Mucosa of stomach (tissue), 1 donor: ENCODE measurements around the gene ITGA3.

ENCODE experiments used
- H3K27me3 ChIP-seq: one replicate; pipeline ENCODE4 v1.7.0; 2013; ENCODE audit warnings: mild to moderate bottlenecking, low read length; ENCODE audit not compliant: control insufficient read depth, insufficient read depth
- H3K36me3 ChIP-seq: one replicate; pipeline ENCODE4 v1.7.0; 2013; ENCODE audit warnings: low read length; ENCODE audit not compliant: control insufficient read depth, insufficient read depth
- H3K4me1 ChIP-seq: one replicate; pipeline ENCODE4 v1.7.0; 2013; ENCODE audit warnings: mild to moderate bottlenecking, low read length; ENCODE audit not compliant: control insufficient read depth, insufficient read depth
- H3K4me3 ChIP-seq: one replicate; pipeline ENCODE4 v1.7.0; 2013; ENCODE audit warnings: low read length
- H3K9ac ChIP-seq: one replicate; pipeline ENCODE4 v1.7.0; 2013; ENCODE audit warnings: mild to moderate bottlenecking, low read length, moderate library complexity
- H3K9me3 ChIP-seq: one replicate; pipeline ENCODE4 v1.7.0; 2013; ENCODE audit warnings: mild to moderate bottlenecking, low read length, moderate library complexity; ENCODE audit not compliant: control insufficient read depth
- donor health status: Pancreatic carcinoma.

ITGA3 gene

DNA sequence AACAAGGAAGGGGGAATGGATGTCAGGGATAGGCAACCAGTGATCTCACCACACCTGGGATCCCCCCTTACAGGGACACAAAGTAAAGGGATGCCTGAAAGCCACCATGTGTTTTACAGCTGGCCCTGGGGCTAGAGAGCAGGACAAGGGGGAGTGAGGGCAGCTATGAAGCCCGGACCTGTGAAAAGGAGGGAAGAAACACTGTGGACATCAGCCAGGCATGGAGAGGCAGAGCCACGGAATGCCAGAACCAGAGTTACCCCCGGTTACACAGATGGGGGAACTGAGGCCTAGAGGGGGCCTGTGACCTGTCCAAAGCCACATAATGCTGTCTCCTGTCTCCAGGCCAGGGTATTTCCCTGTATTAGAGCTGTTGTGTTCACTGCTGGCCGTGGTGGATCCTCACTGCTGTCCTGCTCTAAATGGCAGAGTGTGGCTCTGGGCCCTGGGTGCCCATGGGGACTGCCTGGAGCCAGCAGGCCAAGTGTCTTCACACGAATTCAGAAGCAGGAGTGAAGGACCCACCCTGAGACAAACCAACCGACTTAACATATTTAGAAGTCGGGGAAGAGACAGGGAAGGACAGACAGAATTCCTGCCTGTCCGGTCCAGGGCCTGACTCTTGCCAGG is 29.7 kb upstream of the ITGA3 start:
- no peak overlapping the region for H3K9ac ChIP-seq
- no peaks in the 10 kb centered on the region for H3K27me3 ChIP-seq
- H3K4me1 ChIP-seq, result peaks cover 13% of the 10 kb centered on the region
- no peak overlapping the region for H3K4me3 ChIP-seq
- H3K9me3 ChIP-seq, result no peaks in the 10 kb centered on the region
- H3K36me3 ChIP-seq, result no peaks in the 10 kb centered on the region

DNA sequence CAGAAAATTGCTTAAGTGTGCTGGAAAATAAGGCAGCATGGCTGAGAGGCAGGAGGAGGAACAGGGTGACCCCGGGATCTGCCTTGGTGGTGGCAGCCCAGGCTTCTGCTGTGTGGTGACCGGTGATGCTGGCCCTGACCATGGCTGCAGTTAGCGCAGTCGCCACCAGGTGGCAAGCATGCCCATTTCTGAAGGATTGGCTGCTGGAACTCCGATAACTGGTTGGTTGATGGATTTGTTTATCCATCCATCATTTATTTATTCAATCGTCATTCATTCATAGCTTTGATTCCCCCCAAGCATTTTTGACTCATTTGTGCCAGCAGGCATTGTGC is 29.1 kb upstream of the ITGA3 start:
- H3K9ac ChIP-seq, result no peak overlapping the region
- peaks cover 13% of the 10 kb centered on the region for H3K4me1 ChIP-seq
- H3K27me3 ChIP-seq, result no peaks in the 10 kb centered on the region
- H3K36me3 ChIP-seq, result no peaks in the 10 kb centered on the region
- H3K9me3 ChIP-seq, result no peaks in the 10 kb centered on the region
- no peak overlapping the region for H3K4me3 ChIP-seq

DNA sequence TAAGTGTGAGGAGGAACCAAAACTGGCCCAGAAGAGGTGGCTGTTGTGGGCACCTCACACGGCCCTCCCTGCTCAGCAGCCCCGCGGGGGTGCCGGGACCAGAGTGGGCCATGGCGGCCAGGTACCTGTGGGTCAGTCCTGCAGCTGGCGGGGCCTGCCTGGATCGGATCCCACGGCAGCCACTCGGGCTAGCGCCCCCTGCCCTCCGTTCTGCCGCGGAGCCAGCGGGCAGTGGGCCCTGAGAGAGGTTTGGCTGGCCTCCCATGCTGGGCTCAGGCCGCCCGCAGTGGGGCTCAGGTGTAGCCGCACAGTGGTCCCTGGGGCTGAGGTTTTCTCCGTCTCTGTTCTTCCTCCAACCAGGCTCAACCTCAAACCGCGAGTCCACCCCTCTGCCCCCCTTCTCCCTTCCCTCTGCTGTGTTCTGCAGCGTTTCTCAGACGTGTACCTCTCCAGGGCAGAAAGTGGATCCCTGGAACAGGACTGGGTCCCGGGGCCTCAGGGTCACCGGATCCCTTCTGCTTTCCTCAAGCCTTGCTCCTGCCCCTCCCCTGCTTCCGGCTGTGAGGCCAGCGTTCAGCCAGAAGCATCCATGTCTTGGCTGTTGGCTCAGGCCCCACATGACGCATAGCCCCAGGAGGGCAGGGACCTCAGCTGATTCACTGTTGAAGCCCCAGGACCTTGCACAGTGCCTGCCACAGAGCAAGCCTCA is 28.6 kb upstream of the ITGA3 start:
- peaks cover 13% of the 10 kb centered on the region for H3K4me1 ChIP-seq
- no peaks in the 10 kb centered on the region for H3K36me3 ChIP-seq
- H3K4me3 ChIP-seq, result no peak overlapping the region
- H3K9me3 ChIP-seq, result no peaks in the 10 kb centered on the region
- H3K27me3 ChIP-seq, result no peaks in the 10 kb centered on the region
- no peak overlapping the region for H3K9ac ChIP-seq

DNA sequence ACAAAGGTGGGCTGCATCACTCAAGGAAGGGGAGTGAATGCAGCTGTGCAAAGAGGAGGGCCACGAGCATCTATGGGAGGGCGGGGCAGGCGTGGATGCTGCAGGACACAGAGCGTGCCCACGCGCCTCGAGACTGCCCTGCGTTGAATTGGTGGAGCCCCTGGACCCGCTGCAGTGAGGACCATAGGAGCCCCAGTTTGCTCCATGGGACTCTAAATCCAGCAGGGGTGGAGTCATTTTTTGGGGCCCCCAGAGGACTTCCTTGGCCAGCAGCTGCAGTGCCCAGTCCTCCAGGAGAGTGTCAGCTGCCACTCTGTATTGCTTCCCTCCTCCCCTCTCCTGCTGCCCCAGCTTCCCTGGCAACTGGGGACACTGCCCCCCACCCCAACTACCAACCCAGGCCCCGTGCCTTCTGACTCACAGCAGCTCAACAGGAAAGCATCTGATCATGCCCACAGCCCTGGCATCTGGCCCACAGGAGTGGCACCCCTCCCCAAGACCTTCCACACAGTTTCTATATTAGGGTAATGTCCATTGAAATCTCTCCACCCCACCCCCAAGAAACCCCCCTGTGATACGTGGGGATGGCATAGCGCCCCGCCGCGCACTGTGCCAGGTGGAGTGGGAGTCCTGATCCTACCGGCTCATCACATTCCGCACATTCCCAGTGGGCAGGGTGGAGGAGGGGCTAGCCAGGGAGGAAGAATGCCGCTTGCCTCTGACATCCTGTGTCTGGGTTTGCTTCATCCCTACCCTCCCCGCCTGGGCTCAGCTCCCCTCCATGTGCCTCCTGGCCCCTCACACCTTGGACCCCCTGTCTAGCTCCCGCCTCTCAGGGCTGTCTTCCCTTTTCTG is 27.8 kb upstream of the ITGA3 start:
- no peak overlapping the region for H3K4me3 ChIP-seq
- H3K36me3 ChIP-seq, result no peaks in the 10 kb centered on the region
- no peak overlapping the region for H3K9ac ChIP-seq
- no peaks in the 10 kb centered on the region for H3K27me3 ChIP-seq
- H3K4me1 ChIP-seq, result peaks cover 13% of the 10 kb centered on the region
- H3K9me3 ChIP-seq, result no peaks in the 10 kb centered on the region

DNA sequence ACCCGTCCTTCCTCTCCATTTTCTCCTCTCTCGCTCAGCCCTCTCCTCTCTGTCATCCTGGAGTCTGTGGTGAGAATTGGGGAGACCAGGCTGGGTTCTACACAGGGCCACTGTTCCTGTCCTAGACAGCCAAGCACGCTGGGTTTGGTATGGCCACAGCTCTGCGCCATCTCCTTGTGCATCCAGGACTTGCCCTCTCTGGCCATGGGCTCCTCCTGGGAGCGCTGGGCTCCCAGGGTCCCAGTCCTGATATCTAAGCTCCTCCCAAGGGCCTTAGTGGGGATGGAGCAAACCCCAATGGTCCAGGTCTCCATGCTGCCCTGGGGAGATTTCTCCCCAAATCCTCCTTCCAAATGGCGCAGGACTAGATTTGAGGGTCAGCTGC is 27.2 kb upstream of the ITGA3 start:
- no peak overlapping the region for H3K4me3 ChIP-seq
- H3K27me3 ChIP-seq, result no peaks in the 10 kb centered on the region
- H3K9me3 ChIP-seq, result no peaks in the 10 kb centered on the region
- H3K4me1 ChIP-seq, result peaks cover 13% of the 10 kb centered on the region
- no peaks in the 10 kb centered on the region for H3K36me3 ChIP-seq
- no peak overlapping the region for H3K9ac ChIP-seq

DNA sequence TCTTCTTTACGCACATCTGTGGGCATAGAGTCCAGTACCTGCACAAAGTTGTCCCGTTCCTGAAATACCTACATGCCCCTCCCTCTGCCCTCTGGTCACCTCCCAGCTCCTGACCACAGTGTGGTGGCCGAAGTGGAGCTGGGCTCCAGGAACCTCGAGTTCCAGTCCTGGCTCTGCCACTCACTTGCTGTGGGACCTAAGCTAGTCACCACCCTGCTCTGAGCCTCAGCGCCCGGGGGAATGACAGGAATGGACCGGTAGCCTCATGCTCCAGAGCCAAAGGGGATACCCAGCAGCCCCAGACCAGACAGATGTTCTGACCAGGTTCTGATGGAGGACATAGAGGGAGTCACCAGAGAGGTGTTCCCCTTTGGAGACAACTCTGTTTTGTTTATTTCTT is 26.7 kb upstream of the ITGA3 start:
- H3K36me3 ChIP-seq, result no peaks in the 10 kb centered on the region
- H3K4me3 ChIP-seq, result no peak overlapping the region
- H3K27me3 ChIP-seq, result no peaks in the 10 kb centered on the region
- no peaks in the 10 kb centered on the region for H3K9me3 ChIP-seq
- no peak overlapping the region for H3K9ac ChIP-seq
- H3K4me1 ChIP-seq, result peaks cover 13% of the 10 kb centered on the region

DNA sequence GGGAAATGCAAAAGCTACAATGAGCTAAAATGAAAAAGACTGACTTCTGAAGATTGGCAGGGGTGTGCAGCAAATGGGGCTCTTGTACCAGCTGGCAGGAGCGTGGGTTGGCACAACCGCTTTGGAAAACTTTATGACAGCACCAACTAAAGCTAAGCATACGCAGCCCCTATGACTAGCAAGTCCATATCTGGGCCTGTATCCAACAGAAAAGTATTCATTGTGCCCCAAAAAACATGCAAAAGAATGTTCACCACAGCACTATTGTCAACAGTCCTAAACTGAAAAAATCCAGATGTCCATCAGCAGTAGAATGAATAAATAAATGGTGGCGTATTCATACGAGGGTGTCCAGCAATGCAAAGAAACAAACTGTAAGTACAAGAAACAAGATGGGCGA is 22.6 kb upstream of the ITGA3 start:
- H3K4me1 ChIP-seq, result peaks cover 15% of the 10 kb centered on the region
- H3K9ac ChIP-seq, result peak overlapping the region; percentile 20
- no peaks in the 10 kb centered on the region for H3K9me3 ChIP-seq
- H3K36me3 ChIP-seq, result no peaks in the 10 kb centered on the region
- no peaks in the 10 kb centered on the region for H3K27me3 ChIP-seq
- no peak overlapping the region for H3K4me3 ChIP-seq

DNA sequence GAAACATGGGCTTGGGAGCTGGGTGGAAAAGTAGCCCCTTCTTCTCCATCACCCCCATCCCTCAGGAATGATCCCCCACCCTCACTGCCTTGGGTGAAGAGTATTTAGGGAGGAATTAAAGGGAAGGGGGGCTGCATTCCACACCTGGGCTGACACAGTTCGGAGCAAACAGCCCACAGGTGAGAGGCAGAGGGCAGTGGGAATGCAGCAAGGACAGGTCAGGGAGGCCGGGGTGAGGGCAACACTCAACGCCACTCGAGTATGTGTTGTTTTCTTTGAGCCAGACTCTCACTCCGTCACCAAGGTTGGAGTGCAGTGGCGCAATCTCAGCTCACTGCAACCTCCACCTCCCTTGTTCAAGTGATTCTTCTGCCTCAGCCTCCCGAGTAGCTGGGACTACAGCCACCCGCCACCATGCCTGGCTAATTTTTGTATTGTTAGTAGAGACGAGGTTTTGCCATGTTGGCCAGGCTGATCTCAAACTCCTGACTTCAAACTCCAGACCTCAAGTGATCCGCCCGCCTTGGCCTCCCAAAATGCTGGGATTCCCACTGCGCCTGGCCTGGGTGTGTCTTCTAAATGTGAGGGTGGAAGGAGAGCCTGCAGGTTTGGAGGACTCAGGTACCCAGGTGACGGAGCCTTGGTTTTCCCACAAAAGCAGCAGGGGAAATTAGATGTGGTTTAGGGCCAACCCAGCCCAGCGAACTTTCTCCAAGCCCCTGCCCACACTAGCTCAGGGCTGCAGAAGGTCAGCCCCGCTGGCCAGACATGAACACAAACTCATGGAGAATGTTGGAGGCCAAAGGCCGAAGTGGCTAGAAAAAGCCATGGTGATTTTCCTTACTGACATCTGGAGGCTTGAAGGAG is 21.2 kb upstream of the ITGA3 start:
- H3K36me3 ChIP-seq, result no peaks in the 10 kb centered on the region
- H3K4me1 ChIP-seq, result peaks cover 15% of the 10 kb centered on the region
- H3K27me3 ChIP-seq, result no peaks in the 10 kb centered on the region
- no peak overlapping the region for H3K9ac ChIP-seq
- H3K4me3 ChIP-seq, result no peak overlapping the region
- no peaks in the 10 kb centered on the region for H3K9me3 ChIP-seq

DNA sequence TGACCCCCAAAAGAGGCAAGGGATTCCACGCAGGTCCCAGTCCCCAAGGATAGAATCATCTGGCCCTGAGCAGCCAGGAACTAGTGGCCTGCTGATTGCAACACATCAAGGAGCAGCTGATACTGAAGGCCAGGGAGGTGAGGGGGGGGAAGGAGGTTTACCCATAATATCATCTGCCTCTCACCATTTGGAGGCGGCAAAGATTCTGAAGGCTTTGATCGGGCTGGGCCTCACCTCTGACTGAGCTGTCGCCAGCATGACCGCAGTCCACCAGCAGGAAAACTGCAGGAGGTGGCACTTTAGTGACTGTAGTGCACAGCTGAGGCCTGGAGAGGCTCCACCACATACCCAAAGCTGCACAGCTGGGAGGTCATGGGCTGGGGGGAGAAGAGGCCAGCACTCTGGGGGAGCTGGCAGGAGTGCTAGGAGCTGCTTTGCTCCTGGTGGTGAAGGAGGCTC is 20.5 kb upstream of the ITGA3 start:
- H3K4me3 ChIP-seq, result no peak overlapping the region
- peaks cover 15% of the 10 kb centered on the region for H3K4me1 ChIP-seq
- H3K36me3 ChIP-seq, result no peaks in the 10 kb centered on the region
- H3K9ac ChIP-seq, result no peak overlapping the region
- H3K9me3 ChIP-seq, result no peaks in the 10 kb centered on the region
- no peaks in the 10 kb centered on the region for H3K27me3 ChIP-seq

DNA sequence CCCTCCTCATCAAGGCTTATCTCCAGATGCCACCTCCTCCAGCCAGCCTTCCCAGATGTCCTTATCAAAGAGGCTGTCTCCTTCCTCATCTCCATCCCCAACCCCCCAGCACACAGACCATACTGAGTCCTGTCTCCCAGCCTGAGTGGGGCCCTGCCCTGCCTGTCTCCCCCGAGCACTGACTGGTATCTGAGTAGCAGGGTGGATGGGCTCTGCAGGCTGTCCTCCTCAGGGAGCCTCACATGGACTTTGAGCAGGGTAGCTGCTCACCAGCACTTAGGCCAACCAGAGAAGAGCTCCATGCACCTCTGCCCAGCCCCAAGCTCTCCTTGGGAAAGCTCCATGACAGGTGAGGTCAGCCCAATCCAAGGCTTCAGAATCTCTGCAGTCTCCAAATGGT is 20.0 kb upstream of the ITGA3 start:
- no peak overlapping the region for H3K9ac ChIP-seq
- no peaks in the 10 kb centered on the region for H3K27me3 ChIP-seq
- peaks cover 15% of the 10 kb centered on the region for H3K4me1 ChIP-seq
- no peaks in the 10 kb centered on the region for H3K9me3 ChIP-seq
- no peak overlapping the region for H3K4me3 ChIP-seq
- no peaks in the 10 kb centered on the region for H3K36me3 ChIP-seq

DNA sequence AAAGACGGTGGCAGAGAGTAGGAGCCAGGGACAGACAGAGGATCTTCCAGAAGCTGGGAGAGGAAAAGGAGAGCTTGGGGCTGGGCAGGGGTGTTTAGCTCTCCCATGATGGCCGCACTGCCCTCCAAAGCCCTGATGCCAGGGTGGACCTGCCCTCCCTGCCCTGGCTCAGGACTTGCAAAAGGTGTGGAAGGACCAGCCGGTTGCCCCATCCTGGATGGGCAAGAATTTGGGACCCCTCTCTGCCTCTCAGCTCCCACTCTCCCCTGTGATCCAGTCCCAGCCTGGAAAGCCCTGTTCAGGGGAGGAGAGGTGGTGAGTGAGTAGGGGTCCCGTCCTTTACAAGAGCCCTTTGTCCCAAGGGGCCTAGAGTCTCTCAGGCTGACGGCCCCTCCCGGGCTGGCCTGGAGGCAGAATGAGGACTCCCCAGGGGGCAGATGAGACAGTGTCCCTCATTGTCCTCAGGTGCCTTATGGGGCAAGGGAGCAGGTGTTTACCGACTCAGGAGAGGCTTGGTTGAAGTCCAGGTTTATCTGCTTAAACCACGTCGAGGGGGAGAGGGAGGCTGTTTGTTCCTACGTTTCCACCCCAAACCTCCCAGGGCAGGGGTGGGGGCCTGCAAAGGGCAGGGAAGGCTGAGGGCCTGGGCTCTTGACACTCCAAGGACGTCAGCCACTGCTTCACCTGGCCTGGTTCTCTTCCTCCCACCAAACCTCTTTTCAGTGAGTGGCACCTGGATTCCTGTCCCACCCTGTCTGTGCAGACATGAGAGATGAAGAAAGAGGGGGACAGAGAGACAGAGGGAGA is 19.3 kb upstream of the ITGA3 start:
- Histone ChIP-seq H3K36me3 (no peaks in the 10 kb centered on the region), H3K4me1 (peaks cover 15% of the 10 kb centered on the region), H3K9ac (peak overlapping the region; percentile 22), H3K9me3 (no peaks in the 10 kb centered on the region), H3K27me3 (no peaks in the 10 kb centered on the region), H3K4me3 (no peak overlapping the region)
